ENCODE measurements around the gene OVCA2. TPM values are rescaled to one million over a fixed set of nuclear protein-coding genes. Genes with fewer than 3 reads are reported as not detected.

The OVCA2 gene
- total RNA-seq, 1 experiment from 2014 or later, result 42.5 TPM

DNA sequence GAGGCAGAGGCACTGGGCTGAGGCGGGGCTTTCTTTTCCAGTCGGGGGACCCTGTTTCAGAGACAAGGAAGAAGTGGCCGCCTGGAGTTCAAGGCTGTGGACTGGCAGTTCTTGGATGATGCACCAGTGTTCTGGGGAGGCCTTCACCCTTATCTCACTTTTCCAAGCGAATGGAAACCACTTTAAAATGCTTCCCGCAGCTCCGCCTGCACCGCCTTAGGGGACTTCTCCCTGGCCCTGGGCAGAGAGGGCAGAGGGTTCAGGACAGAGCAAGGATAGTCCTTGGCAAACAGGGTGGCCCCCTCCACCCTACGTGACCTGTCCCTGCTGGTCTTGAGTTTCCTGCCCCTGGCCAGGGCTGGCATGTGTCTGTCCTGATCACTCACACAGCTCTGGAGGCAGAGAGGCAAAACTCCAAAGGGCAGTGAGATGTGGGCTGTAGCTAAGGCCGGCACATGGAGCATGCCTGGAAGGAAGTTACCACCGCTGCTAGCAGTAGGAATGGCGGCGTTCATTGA is 37.3 kb upstream of the OVCA2 start:
- Histone ChIP-seq H3K27me3 (ENCODE audit: control insufficient read depth, insufficient read depth, low read length) (no peaks in the 10 kb centered on the region), H3K4me1 (ENCODE audit: control insufficient read depth, insufficient read depth, low read length) (peaks cover 6% of the 10 kb centered on the region; the same call in 1 of the 2 replicates), H3K27ac (ENCODE audit: low read length) (no peak overlapping the region), H3K4me3 (ENCODE audit: low read depth in 2 of 2, low read length in 2 of 2) (no peak overlapping the region), H3K36me3 (ENCODE audit: control insufficient read depth, insufficient read depth, low read length) (no peaks in the 10 kb centered on the region), H3K9me3 (ENCODE audit: control insufficient read depth, insufficient read depth, low read depth, low read length) (no peaks in the 10 kb centered on the region)
- ChIA-PET POLR2A (no interaction called here), CTCF (no interaction called here)
- no TSS peak for BruUV-seq (replicated peaks)
- TF ChIP-seq POLR2AphosphoS5 (IDR thresholded peaks at IDR 0.05; ENCODE audit: low read depth, low read length), result no peak
- TF ChIP-seq SIN3A (IDR thresholded peaks at IDR 0.05; ENCODE audit: borderline replicate concordance, insufficient read depth, low read depth, low read length), result no peak
- no peak for TF ChIP-seq REST (IDR thresholded peaks at IDR 0.05; ENCODE audit: insufficient read depth in 1 of 2, low read depth in 2 of 2, low read length in 1 of 2)
- TF ChIP-seq, protein P1, sequence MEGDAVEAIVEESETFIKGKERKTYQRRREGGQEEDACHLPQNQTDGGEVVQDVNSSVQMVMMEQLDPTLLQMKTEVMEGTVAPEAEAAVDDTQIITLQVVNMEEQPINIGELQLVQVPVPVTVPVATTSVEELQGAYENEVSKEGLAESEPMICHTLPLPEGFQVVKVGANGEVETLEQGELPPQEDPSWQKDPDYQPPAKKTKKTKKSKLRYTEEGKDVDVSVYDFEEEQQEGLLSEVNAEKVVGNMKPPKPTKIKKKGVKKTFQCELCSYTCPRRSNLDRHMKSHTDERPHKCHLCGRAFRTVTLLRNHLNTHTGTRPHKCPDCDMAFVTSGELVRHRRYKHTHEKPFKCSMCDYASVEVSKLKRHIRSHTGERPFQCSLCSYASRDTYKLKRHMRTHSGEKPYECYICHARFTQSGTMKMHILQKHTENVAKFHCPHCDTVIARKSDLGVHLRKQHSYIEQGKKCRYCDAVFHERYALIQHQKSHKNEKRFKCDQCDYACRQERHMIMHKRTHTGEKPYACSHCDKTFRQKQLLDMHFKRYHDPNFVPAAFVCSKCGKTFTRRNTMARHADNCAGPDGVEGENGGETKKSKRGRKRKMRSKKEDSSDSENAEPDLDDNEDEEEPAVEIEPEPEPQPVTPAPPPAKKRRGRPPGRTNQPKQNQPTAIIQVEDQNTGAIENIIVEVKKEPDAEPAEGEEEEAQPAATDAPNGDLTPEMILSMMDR (IDR thresholded peaks at IDR 0.05), result no peak
- no peak for TF ChIP-seq TCF7L2 (IDR thresholded peaks at IDR 0.05; ENCODE audit: low read depth, low read length)
- in situ Hi-C loops (cut with HindIII; ENCODE audit: low pct_unique_long_range_greater_than_20kb, low sequenced_read_pairs) (no loop called here), intact Hi-C loops (cut with micrococcal nuclease; ENCODE audit: unreplicated experiment) (no loop called here)
- DNase-seq (ENCODE audit: low read depth, low spot score) (no peak), ATAC-seq (0 out of 2 replicates have a peak, but pooled peaks have one; percentile 39)

- in situ Hi-C loops (cut with HindIII; ENCODE audit: low pct_unique_long_range_greater_than_20kb, low sequenced_read_pairs), result no loop called here
- CTCF ChIA-PET, result no interaction called here
- no TSS peak for BruUV-seq (replicated peaks)
Observed at GRCh38 chr17:2008332-2009126, 33.3 kb upstream of the OVCA2 start.

More at GRCh38 chr17:2008332-2009126, 33.3 kb upstream of the OVCA2 start:
- no peak overlapping the region for H3K27ac ChIP-seq (ENCODE audit: low read length)
- no peaks in the 10 kb centered on the region for H3K4me1 ChIP-seq (ENCODE audit: control insufficient read depth, insufficient read depth, low read length)
- H3K36me3 ChIP-seq (ENCODE audit: control insufficient read depth, insufficient read depth, low read length), result no peaks in the 10 kb centered on the region
- POLR2A ChIA-PET, result no interaction called here
- no peaks in the 10 kb centered on the region for H3K9me3 ChIP-seq (ENCODE audit: control insufficient read depth, insufficient read depth, low read depth, low read length)
- ATAC-seq (no peak), DNase-seq (ENCODE audit: low read depth, low spot score) (no peak)
- H3K4me3 ChIP-seq (ENCODE audit: low read depth in 2 of 2, low read length in 2 of 2), result no peak overlapping the region
- H3K27me3 ChIP-seq (ENCODE audit: control insufficient read depth, insufficient read depth, low read length), result no peaks in the 10 kb centered on the region
- no peak for TF ChIP-seq TCF7L2 (IDR thresholded peaks at IDR 0.05; ENCODE audit: low read depth, low read length)
- TF ChIP-seq POLR2AphosphoS5 (IDR thresholded peaks at IDR 0.05; ENCODE audit: low read depth, low read length), result no peak
- TF ChIP-seq SIN3A (IDR thresholded peaks at IDR 0.05; ENCODE audit: borderline replicate concordance, insufficient read depth, low read depth, low read length), result no peak
- TF ChIP-seq REST (IDR thresholded peaks at IDR 0.05; ENCODE audit: insufficient read depth in 1 of 2, low read depth in 2 of 2, low read length in 1 of 2), result no peak
- TF ChIP-seq, protein P1 (IDR thresholded peaks at IDR 0.05), result no peak
- intact Hi-C loops (cut with micrococcal nuclease; ENCODE audit: unreplicated experiment), result no loop called here
